NCI-H1417 (cell line): ENCODE measurements around the gene TCP1.
A peak's percentile ranks its signal among the peaks of the same experiment; 100 is the strongest.
"Not testable (repeated sequence)": the region's sequence is repeated elsewhere in the genome, so short reads cannot be mapped to it uniquely, and the experiment has no call there.

Source experiments
- DNase-seq, 3 experiments: peaks; one replicate each; lab custom pipeline; 2025; lab: John Stamatoyannopoulos, UW

The TCP1 gene

DNA sequence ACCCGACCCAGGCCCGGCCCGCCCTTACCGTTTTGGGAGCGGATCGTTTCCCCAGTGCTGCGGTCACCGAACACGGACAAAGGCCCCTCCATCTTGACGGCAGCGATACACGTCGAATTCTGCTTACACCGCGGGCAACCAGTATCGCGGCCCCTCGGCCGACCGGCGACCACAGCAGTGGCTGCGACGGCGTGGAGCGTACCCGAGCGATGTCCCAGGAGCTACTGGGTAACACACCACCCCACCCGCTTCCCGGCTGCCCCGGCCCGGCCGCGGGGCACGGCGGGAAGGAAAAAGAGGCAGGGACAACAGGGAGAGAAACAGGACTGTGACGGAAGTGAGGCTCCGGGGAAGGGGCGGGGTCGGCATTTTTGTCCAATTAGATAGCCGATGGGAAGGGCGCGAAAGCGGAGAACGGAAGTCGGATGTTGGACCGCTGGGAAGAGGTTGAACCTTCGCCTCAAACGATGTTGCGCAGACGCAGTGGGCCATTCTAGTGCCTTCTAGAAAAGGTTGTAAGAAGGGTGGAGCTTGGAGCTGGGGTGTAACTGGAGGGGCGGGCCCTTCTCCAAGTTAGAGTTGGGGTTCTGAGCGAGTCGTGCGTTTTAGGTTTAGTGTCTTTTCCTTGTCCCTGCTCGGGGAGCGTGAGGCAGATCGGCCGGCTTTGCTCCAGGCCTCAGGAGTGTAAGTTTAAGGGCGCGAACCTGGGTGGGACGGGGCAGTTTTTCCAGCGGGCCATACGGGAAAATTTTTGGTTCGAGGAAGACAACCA is at the start of gene TCP1:
Gene TCP1, minus strand, starts transcription at position 226 of the 772 bp plus-strand sequence. Its CDS starts 134 bp downstream, at position 92.
- peak; percentile 99 to 100 (median 100) for DNase-seq

- no peak for DNase-seq
These were observed 48.8 kb upstream of the TCP1 start for GRCh38 chr6:159838020-159838744.

GRCh38 chr6:159837511-159837910 is 48.1 kb upstream of the TCP1 start:
- DNase-seq = no peak

GRCh38 chr6:159836718-159837490 is 47.5 kb upstream of the TCP1 start:
- no peak for DNase-seq

GRCh38 chr6:159833997-159834603 is 44.7 kb upstream of the TCP1 start:
- no peak for DNase-seq

- no peak for DNase-seq
These were observed 44.2 kb upstream of the TCP1 start for GRCh38 chr6:159833556-159833955.

DNA sequence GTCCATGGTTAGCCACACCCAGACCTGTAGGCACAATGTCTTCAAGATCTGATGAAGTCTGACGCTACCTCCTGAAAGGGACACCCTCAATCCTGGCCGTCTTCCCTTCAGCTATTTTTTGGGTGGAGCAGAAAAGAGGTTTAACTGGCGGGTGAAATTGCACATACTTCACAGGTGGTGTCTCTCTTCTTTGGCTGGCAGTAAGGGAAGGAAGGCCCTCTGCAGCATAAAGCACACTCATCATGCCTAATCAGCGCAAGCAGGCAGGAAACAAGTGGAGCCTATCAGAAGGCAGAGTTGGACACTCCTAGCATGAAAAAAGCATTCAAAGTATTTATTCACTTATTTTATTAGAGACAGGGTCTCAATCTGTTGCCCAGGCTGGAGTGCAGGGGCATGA is 43.5 kb upstream of the TCP1 start:
- no peak for DNase-seq

DNA sequence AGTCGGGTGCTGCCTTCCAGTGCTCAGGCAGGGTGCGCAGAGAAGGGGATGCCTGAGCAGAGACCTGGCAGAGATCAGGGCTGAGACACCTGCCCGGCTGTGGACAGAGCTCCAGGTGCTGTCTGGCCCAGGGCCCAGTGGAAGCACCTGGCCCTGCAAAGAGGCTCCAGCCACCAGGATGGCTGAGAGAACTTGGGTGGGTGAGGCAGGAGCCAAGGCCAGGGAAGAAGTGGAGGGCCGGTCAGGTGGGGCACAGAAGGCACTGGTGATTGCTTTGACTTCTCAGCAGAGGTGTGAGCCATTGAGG is 41.9 kb upstream of the TCP1 start:
- DNase-seq = no peak

GRCh38 chr6:159830501-159831372 is 41.3 kb upstream of the TCP1 start:
- DNase-seq = no peak

- DNase-seq = no peak
These were observed 40.1 kb upstream of the TCP1 start for GRCh38 chr6:159829526-159829925.

DNA sequence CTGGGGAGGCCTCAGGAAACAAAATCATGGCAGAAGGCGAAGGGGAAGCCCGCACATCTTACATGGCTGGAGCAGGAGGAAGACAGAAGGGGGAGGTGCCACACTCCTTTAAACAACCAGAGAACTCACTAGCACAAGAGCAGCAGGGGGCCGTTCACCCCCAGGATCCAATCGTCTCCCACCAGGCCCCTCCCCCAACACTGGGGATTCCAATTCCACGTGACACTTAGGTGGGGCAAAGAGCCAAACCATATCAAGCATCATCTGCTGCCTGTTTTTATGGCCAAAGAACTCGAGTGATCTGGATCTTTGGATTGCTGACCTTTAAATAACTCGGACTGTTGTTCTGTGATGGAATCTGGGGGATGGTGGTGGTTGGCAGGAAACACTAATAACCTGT is 38.7 kb upstream of the TCP1 start:
- peak in 1 of 3 experiments; percentile 14 for DNase-seq

DNA sequence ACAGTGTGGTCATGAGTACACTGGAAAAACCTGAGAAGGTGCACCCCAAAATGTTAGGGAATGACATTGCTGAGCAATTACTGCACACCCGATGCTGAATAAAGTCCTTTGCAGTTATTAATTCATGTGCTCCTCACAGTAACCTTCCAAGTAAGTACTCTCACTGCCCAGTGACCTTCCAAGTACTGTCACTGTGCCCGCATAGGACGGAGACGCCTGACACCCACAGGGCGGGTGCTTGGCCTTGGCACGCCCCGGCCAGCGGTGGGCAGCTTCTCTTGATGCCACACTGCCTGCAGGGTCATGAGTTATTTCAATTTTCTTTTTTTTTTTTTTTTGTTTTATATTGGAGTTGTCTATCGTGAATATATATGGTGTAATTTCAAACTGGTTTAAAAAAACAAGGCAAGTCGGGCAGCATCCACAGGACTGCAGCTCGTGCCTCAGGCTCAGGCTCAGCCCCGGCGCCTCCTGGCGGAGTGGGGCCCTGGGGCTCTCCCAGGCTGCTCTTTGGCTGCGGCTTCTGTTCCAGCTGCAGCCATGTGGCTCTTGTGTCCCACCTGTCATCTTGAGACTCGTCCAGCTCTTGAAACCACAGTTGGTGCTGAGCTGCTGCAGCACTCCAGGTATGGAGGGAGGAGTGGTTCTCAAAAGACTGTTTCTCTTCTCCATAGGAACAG is 37.7 kb upstream of the TCP1 start:
- peak; percentile 19 to 88 (median 29) for DNase-seq

DNA sequence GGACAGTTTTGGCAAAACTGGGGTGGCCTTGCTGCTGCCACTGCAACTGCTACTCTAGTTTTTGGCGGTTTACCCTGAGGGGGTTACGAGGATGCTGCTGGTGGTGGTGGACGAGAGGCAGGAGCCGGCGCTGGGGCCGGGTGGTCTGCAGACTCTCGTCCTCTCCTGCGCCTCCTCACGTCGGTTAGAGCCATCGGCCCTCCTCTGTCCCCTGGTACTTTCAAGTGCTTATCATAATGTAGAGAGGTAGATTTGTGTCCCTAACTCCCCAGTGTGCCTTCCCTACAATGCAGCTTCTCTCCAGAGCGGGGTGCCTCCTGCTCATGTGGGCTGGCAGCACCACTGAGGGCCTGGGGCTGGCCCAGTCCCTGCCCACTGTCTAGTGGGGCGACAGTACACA is 36.6 kb upstream of the TCP1 start:
- no peak for DNase-seq

- DNase-seq = not testable (repeated sequence)
These were observed 35.3 kb upstream of the TCP1 start for GRCh38 chr6:159824690-159825089.

GRCh38 chr6:159823953-159824352 is 34.6 kb upstream of the TCP1 start:
- no peak for DNase-seq

GRCh38 chr6:159821726-159822125 is 32.3 kb upstream of the TCP1 start:
- DNase-seq = no peak

GRCh38 chr6:159821122-159821521 is 31.7 kb upstream of the TCP1 start:
- no peak for DNase-seq

DNA sequence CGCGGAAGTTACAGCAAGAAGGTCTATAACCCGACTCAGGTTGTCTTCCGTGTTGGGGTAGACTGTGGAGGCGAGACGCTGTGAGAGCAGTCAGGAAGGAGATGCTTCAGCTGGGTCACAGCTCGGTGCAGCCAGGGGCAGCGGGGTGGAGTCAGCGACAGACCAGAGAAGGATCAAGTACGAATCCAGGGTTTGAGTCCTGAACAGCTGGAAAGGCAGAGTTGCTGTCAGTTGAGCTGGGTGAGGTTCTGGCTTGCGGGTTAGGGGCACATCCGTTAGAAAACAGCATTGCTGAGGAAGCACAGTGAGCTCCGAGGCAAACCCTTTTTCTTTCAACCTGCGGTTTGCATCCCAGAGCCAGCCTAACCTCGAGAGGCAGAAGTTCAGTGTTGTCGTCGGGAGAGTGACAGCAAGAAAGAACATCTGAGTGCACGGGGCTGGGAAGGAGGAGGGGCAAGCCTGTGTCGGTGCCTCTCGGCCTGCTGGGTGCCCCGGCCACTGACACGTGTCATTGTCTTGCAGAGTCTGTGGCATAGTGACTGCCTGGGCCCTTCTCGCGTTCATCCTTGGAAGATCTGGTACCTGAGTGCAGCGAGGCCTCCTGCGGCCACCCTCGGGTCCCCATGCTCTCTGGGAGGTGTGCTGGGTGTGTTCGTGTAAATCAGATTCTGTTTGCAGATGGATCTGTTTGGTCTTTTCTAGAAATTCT is 30.7 kb upstream of the TCP1 start:
- DNase-seq = peak; percentile 35 to 71 (median 66)

DNA sequence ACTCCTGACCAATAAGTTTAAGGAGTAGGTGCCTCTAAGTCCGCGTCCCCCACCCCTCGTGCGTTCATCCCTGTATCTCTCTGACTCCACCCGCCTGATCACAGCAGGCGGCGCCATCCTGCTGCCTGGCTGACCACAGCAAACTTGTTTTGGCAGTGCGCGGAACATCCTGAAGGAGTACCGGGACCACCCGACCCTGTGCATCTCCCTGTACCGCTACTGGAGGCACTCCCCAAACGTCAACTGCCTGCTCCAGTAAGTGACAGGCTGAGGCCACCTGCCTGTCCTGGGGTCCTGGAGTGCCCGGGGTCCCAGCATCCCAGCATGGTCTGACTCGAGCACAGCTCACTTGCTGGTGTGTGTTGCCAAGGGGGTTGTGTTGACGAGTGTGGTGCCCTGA is 29.7 kb upstream of the TCP1 start:
- DNase-seq = no peak
